GM12878 (cell line): Measurements from ENCODE around the gene CD93. TPM values are rescaled to one million over a fixed set of nuclear protein-coding genes. Genes with fewer than 3 reads are reported as not detected.

Experiments used
- ATAC-seq: fragments of 200-7000 bp; cut with Tn5 transposase; 3 replicates; pipeline ENCODE4 v1.9.1; 2020; ENCODE audit warnings: mild to moderate bottlenecking, moderate library complexity
- BruUV-seq: library from RNA; stranded (reverse); fragments of 400-500 nt; replicated peaks from 2 replicates; lab custom pipeline; 2021; lab: Mats Ljungman, UMichigan
- CTCF ChIA-PET: fragments of 300-600 bp; sonication (Branson Sonifier 250); formaldehyde crosslinking; extraction: SDS; loops from one replicate; lab custom pipeline; 2021; ENCODE audit warnings: inconsistent platforms; lab: Yijun Ruan, JAX
- POLR2A ChIA-PET: fragments of 350-600 bp; formaldehyde crosslinking; extraction: SDS; loops from one replicate; lab custom pipeline; 2021; ENCODE audit warnings: inconsistent platforms; lab: Charles Lee
- RAD21 ChIA-PET: fragments of 300-600 bp; sonication (Branson Sonifier 250); formaldehyde crosslinking; loops from one replicate; lab custom pipeline; 2023; ENCODE audit warnings: antibody characterized with exemption; ENCODE audit not compliant: unreplicated experiment; lab: Charles Lee
- SMC1A ChIA-PET: fragments of 300-600 bp; sonication (Branson Sonifier 250); formaldehyde crosslinking; loops from one replicate; lab custom pipeline; 2023; ENCODE audit not compliant: unreplicated experiment, uncharacterized antibody; lab: Charles Lee
- DNase-seq: peaks from one replicate; pipeline ENCODE4 v3.0.0-alpha.2; 2011; ENCODE audit warnings: low read depth, low spot score
- FAIRE-seq: peaks from 3 replicates; lab custom pipeline; 2011; peaks lifted over from hg19 to GRCh38; lab: Jason Lieb, UNC
- H2AFZ ChIP-seq: 2 replicates; pipeline ENCODE4 v1.6.0; 2011; ENCODE audit warnings: low read depth, low read length, control low read depth; ENCODE audit not compliant: control insufficient read depth
- H3K27ac ChIP-seq: 2 replicates; pipeline ENCODE4 v1.5.1; 2011; ENCODE audit warnings: control low read depth; ENCODE audit not compliant: control insufficient read depth, insufficient read depth
- H3K27me3 ChIP-seq, 2 experiments: replicated peaks in 1 of 2; 2 replicates each; pipeline versions ENCODE4 v1.6.0 to v1.6.1; 2011; ENCODE audit warnings: low read length in 1 of 2; ENCODE audit not compliant: control insufficient read depth in 2 of 2, insufficient read depth in 2 of 2
- H3K36me3 ChIP-seq, 2 experiments: 2 replicates each; pipeline ENCODE4 v1.5.1; 2011; ENCODE audit warnings: low read length in 1 of 2; ENCODE audit not compliant: control insufficient read depth in 2 of 2, insufficient read depth in 2 of 2
- H3K4me1 ChIP-seq: 2 replicates; pipeline ENCODE4 v1.6.1; 2011; ENCODE audit warnings: mild to moderate bottlenecking, low read length, moderate library complexity, mixed read lengths; ENCODE audit not compliant: control insufficient read depth, insufficient read depth
- H3K4me2 ChIP-seq: 2 replicates; pipeline ENCODE4 v1.6.0; 2011; ENCODE audit warnings: control low read depth; ENCODE audit not compliant: control insufficient read depth, insufficient read depth
- H3K4me3 ChIP-seq: fragments of 200-600 bp; sonication (generic); 2 replicates; pipeline ENCODE4 v1.5.1; 2016
- H3K79me2 ChIP-seq: 2 replicates; pipeline ENCODE4 v1.6.0; 2011; ENCODE audit warnings: low read length; ENCODE audit not compliant: control insufficient read depth, insufficient read depth
- H3K9ac ChIP-seq: 2 replicates; pipeline ENCODE4 v1.8.0; 2011; ENCODE audit warnings: low read length, control low read depth, mixed read lengths; ENCODE audit not compliant: control insufficient read depth, insufficient read depth
- H3K9me3 ChIP-seq: replicated peaks from 3 replicates; pipeline ENCODE4 v1.5.1; 2011; ENCODE audit warnings: mild to moderate bottlenecking, low read length; ENCODE audit not compliant: control insufficient read depth, insufficient read depth
- H4K20me1 ChIP-seq: 2 replicates; pipeline ENCODE4 v1.6.0; 2011; ENCODE audit not compliant: control insufficient read depth, insufficient read depth
- BCL11A ChIP-seq: IDR thresholded peaks from 2 replicates; pipeline ENCODE4 v1.6.1; 2011; ENCODE audit warnings: low read depth, low read length
- CBX5 ChIP-seq: sonication (generic); IDR thresholded peaks from 2 replicates; pipeline ENCODE4 v1.6.1; 2016; ENCODE audit warnings: low read depth, moderate library complexity, mild to moderate bottlenecking, inconsistent platforms
- MAX ChIP-seq: IDR thresholded peaks from 2 replicates; pipeline ENCODE4 v1.6.1; 2012; ENCODE audit warnings: low read depth, low read length, improper control_type of control experiment
- MYC ChIP-seq: IDR thresholded peaks from 2 replicates; pipeline ENCODE4 v1.6.1; 2011; ENCODE audit warnings: mild to moderate bottlenecking, low read length, moderate library complexity, inconsistent platforms; ENCODE audit not compliant: insufficient read depth, insufficient replicate concordance, insufficient read length, severe bottlenecking
- NFYA ChIP-seq: IDR thresholded peaks from 2 replicates; pipeline ENCODE4 v1.6.1; 2011; ENCODE audit warnings: low read depth, mild to moderate bottlenecking, low read length, improper control_type of control experiment, borderline replicate concordance
- POLR2A ChIP-seq: IDR thresholded peaks from 2 replicates; pipeline ENCODE4 v1.6.1; 2011; ENCODE audit warnings: low read depth, mild to moderate bottlenecking, low read length
- POLR2AphosphoS5 ChIP-seq: IDR thresholded peaks from 2 replicates; pipeline ENCODE4 v1.6.1; 2011; ENCODE audit warnings: mild to moderate bottlenecking, low read length, inconsistent platforms
- RB1 ChIP-seq: fragments of 450-650 bp; formaldehyde crosslinking; IDR thresholded peaks from 2 replicates; pipeline ENCODE4 v1.6.1; 2017; ENCODE audit warnings: mild to moderate bottlenecking, borderline replicate concordance
- SIX5 ChIP-seq: IDR thresholded peaks from 2 replicates; pipeline ENCODE4 v1.6.1; 2011; ENCODE audit warnings: mild to moderate bottlenecking, low read depth, low read length, moderate library complexity; ENCODE audit not compliant: severe bottlenecking
- STAT1 ChIP-seq: fragments of 450-650 bp; conservative IDR thresholded peaks from 2 replicates; pipeline ENCODE4 v1.6.1; 2014; ENCODE audit warnings: antibody characterized with exemption, mild to moderate bottlenecking
- SUPT20H ChIP-seq: IDR thresholded peaks from 2 replicates; pipeline ENCODE4 v1.6.1; 2011; ENCODE audit warnings: low read depth, mild to moderate bottlenecking, low read length, moderate library complexity, borderline replicate concordance; ENCODE audit not compliant: control insufficient read depth
- SUZ12 ChIP-seq: fragments of 200-600 bp; sonication (generic); IDR thresholded peaks from one replicate; pipeline ENCODE4 v1.6.1; 2018; ENCODE audit warnings: antibody characterized with exemption, mild to moderate bottlenecking; ENCODE audit not compliant: unreplicated experiment
- TCF12 ChIP-seq: IDR thresholded peaks from 2 replicates; pipeline ENCODE4 v1.6.1; 2011; ENCODE audit warnings: low read depth, mild to moderate bottlenecking, low read length
- USF1 ChIP-seq: IDR thresholded peaks from 2 replicates; pipeline ENCODE4 v1.6.1; 2011; ENCODE audit warnings: borderline replicate concordance, low read depth, mild to moderate bottlenecking, moderate library complexity, mixed read lengths, low read length; ENCODE audit not compliant: insufficient read depth; ENCODE audit errors: extremely low read length
- WGBS: methylation state at CpG from one replicate; pipeline ENCODE4 v1.1.6; 2016; ENCODE audit warnings: low lambda C conversion rate; ENCODE audit not compliant: insufficient replicate concordance, insufficient coverage; ENCODE audit errors: missing lambda C conversion rate; 5-methylcytosine and 5-hydroxymethylcytosine counted together
- in situ Hi-C: fragments of 300-500 bp; cut with MboI; formaldehyde crosslinking; loops from 9 replicates; pipeline ENCODE4 v1.14.3; 2018; ENCODE audit warnings: mixed read lengths
- intact Hi-C: fragments of 100-400 bp; cut with micrococcal nuclease; formaldehyde crosslinking; loops from one replicate; pipeline ENCODE4 v1.14.2; 2022; ENCODE audit not compliant: unreplicated experiment
- polyA plus RNA-seq, 11 experiments: library from polyadenylated mRNA; depleted of rRNA in 4 of 11; unstranded in 6 of 11; stranded (reverse) in 5 of 11; fragments of >200 nt; fragmentation: Nextera tagmentation in 4 of 11; fragmentation: Illumina TruSeq in 1 of 11; extraction: Ambion mirVana in 4 of 11; extraction: Trizol in 1 of 11; gene quantifications; 1 replicate in 1 of 11; 2 replicates in 10 of 11; pipeline versions ENCODE4 v1.2.1 to v1.2.3, GENCODE V29; 2011 to 2016; ENCODE audit warnings: inconsistent platforms in 2 of 11, missing spikeins in 2 of 11, low read depth in 1 of 11
- total RNA-seq, 4 experiments: library from RNA; depleted of rRNA in 3 of 4; stranded (reverse); fragments of >200 nt in 3 of 4; fragmentation: Illumina TruSeq in 1 of 4; extraction: Trizol in 1 of 4; gene quantifications; 2 replicates each; pipeline versions ENCODE4 v1.2.1 to v1.2.3, GENCODE V29; 2013 to 2021
- TF ChIP-seq, protein P1 (sequence below): fragments of 150-350 bp; IDR thresholded peaks from 2 replicates; pipeline ENCODE4 v1.6.1; 2016; ENCODE audit warnings: low read depth, low read length

CD93 gene
- total and polyA plus RNA-seq, 10 of the 15 experiments (the other 5 are each of a cell fraction or from before 2014, with no cell fraction given), result 0.20 to 2.7 (median 0.92) TPM

DNA sequence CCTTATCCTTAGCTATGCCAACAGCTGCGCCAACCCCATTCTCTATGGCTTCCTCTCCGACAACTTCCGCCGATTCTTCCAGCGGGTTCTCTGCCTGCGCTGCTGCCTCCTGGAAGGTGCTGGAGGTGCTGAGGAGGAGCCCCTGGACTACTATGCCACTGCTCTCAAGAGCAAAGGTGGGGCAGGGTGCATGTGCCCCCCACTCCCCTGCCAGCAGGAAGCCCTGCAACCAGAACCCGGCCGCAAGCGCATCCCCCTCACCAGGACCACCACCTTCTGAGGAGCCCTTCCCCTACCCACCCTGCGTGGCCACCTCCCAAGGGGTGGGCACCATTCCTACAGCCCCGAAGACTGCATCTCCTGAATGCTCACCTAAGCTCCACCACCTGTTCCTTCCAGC, 49.8 kb downstream of the CD93 start:
- H3K4me2 ChIP-seq, result no peak overlapping the region
- RAD21 ChIA-PET, result no interaction called here
- no peak overlapping the region for H3K4me3 ChIP-seq
- POLR2A ChIA-PET, result no interaction called here
- no peak for TF ChIP-seq SIX5
- TF ChIP-seq POLR2A, result no peak
- no peak for TF ChIP-seq NFYA
- TF ChIP-seq CBX5, result no peak
- no peak for TF ChIP-seq POLR2AphosphoS5
- TF ChIP-seq USF1, result no peak
- 69% methylated on average over 11 of the region's 11 CpGs for WGBS
- DNase-seq (no peak), FAIRE-seq (no peak), ATAC-seq (no peak)
- H3K9me3 ChIP-seq, result no peaks in the 10 kb centered on the region
- no peak overlapping the region for H3K27ac ChIP-seq
- intact Hi-C loops, result no loop called here
- H4K20me1 ChIP-seq, result no peaks in the 10 kb centered on the region
- CTCF ChIA-PET, result no interaction called here
- in situ Hi-C loops, result no loop called here
- H3K27me3 ChIP-seq, result peaks cover 0 to 2% of the 10 kb centered on the region in 2 experiments; a peak in 1 of 4 replicates
- H3K9ac ChIP-seq, result no peak overlapping the region
- SMC1A ChIA-PET, result no interaction called here
- H3K79me2 ChIP-seq, result no peaks in the 10 kb centered on the region
- BruUV-seq, result no TSS peak
- H3K4me1 ChIP-seq, result no peaks in the 10 kb centered on the region
- no peak overlapping the region for H2AFZ ChIP-seq
- H3K36me3 ChIP-seq, result no peaks in the 10 kb centered on the region

DNA sequence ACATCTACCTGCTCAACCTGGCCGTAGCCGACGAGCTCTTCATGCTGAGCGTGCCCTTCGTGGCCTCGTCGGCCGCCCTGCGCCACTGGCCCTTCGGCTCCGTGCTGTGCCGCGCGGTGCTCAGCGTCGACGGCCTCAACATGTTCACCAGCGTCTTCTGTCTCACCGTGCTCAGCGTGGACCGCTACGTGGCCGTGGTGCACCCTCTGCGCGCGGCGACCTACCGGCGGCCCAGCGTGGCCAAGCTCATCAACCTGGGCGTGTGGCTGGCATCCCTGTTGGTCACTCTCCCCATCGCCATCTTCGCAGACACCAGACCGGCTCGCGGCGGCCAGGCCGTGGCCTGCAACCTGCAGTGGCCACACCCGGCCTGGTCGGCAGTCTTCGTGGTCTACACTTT, 50.4 kb downstream of the CD93 start:
- H3K4me3 ChIP-seq, result no peak overlapping the region
- ATAC-seq, result no peak
- no peaks in the 10 kb centered on the region for H4K20me1 ChIP-seq
- no peak overlapping the region for H2AFZ ChIP-seq
- intact Hi-C loops, result no loop called here
- BruUV-seq, result no TSS peak
- H3K36me3 ChIP-seq, result no peaks in the 10 kb centered on the region
- in situ Hi-C loops, result no loop called here
- 76% methylated on average over 23 of the region's 41 CpGs for WGBS
- H3K79me2 ChIP-seq, result no peaks in the 10 kb centered on the region
- no peak overlapping the region for H3K4me2 ChIP-seq
- peaks cover 0 to 2% of the 10 kb centered on the region in 2 experiments; a peak in 1 of 4 replicates for H3K27me3 ChIP-seq
- ChIA-PET SMC1A (no interaction called here), RAD21 (no interaction called here), POLR2A (no interaction called here), CTCF (no interaction called here)
- no peak overlapping the region for H3K9ac ChIP-seq
- H3K27ac ChIP-seq, result no peak overlapping the region
- no peaks in the 10 kb centered on the region for H3K9me3 ChIP-seq
- no peak for DNase-seq
- no peaks in the 10 kb centered on the region for H3K4me1 ChIP-seq
- FAIRE-seq, result no peak
- TF ChIP-seq RB1 (no peak), MAX (no peak), SUZ12 (no peak), STAT1 (no peak), BCL11A (no peak), SUPT20H (no peak), MYC (no peak), TCF12 (no peak)
- TF ChIP-seq, protein P1, sequence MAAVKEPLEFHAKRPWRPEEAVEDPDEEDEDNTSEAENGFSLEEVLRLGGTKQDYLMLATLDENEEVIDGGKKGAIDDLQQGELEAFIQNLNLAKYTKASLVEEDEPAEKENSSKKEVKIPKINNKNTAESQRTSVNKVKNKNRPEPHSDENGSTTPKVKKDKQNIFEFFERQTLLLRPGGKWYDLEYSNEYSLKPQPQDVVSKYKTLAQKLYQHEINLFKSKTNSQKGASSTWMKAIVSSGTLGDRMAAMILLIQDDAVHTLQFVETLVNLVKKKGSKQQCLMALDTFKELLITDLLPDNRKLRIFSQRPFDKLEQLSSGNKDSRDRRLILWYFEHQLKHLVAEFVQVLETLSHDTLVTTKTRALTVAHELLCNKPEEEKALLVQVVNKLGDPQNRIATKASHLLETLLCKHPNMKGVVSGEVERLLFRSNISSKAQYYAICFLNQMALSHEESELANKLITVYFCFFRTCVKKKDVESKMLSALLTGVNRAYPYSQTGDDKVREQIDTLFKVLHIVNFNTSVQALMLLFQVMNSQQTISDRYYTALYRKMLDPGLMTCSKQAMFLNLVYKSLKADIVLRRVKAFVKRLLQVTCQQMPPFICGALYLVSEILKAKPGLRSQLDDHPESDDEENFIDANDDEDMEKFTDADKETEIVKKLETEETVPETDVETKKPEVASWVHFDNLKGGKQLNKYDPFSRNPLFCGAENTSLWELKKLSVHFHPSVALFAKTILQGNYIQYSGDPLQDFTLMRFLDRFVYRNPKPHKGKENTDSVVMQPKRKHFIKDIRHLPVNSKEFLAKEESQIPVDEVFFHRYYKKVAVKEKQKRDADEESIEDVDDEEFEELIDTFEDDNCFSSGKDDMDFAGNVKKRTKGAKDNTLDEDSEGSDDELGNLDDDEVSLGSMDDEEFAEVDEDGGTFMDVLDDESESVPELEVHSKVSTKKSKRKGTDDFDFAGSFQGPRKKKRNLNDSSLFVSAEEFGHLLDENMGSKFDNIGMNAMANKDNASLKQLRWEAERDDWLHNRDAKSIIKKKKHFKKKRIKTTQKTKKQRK, result no peak
